Caco-2 (cell line): ENCODE results near the gene PA2G4. TPM values are rescaled to one million over a fixed set of nuclear protein-coding genes. Genes with fewer than 3 reads are reported as not detected.

Experiments used
- BruUV-seq: library from RNA; stranded (reverse); fragments of 400-500 nt; replicated peaks from 2 replicates; lab custom pipeline; 2021; lab: Mats Ljungman, UMichigan
- CTCF ChIA-PET: fragments of 300-600 bp; sonication (Branson Sonifier 250); formaldehyde crosslinking; loops from one replicate; lab custom pipeline; 2022; ENCODE audit warnings: antibody characterized with exemption; lab: Charles Lee
- POLR2A ChIA-PET: fragments of 300-600 bp; sonication (Branson Sonifier 250); formaldehyde crosslinking; loops from one replicate; lab custom pipeline; 2022; ENCODE audit warnings: antibody characterized with exemption; lab: Charles Lee
- DNase-seq, 2 experiments: peaks; one replicate each; pipeline versions ENCODE4 v3.0.0 to v3.0.0-alpha.2; 2020 to 2022
- H3K27me3 ChIP-seq: replicated peaks from 2 replicates; pipeline ENCODE4 v1.6.0; 2011; ENCODE audit warnings: low read length; ENCODE audit not compliant: control insufficient read depth, insufficient read depth
- H3K36me3 ChIP-seq: 2 replicates; pipeline ENCODE4 v1.5.1; 2011; ENCODE audit warnings: low read length; ENCODE audit not compliant: control insufficient read depth, insufficient read depth
- H3K4me1 ChIP-seq: fragments of 250-450 bp; sonication (Bioruptor Pico); 2 replicates; pipeline ENCODE4 v1.5.1; 2020; ENCODE audit warnings: mild to moderate bottlenecking
- H3K4me3 ChIP-seq: 2 replicates; pipeline ENCODE4 v1.5.1; 2011; ENCODE audit warnings: low read depth, mild to moderate bottlenecking, control low read depth, low read length
- H3K9me3 ChIP-seq: fragments of 250-450 bp; sonication (Bioruptor Pico); 2 replicates; pipeline ENCODE4 v1.5.1; 2020; ENCODE audit warnings: mild to moderate bottlenecking, moderate library complexity
- H3K27ac Mint-ChIP-seq: one replicate; pipeline ENCODE4 v1.8.0; 2022; ENCODE audit warnings: mixed read lengths; ENCODE audit not compliant: unreplicated experiment
- H3K27me3 Mint-ChIP-seq: one replicate; pipeline ENCODE4 v1.8.0; 2022; ENCODE audit warnings: mixed read lengths; ENCODE audit not compliant: insufficient read depth, unreplicated experiment
- H3K36me3 Mint-ChIP-seq: one replicate; pipeline ENCODE4 v1.8.0; 2022; ENCODE audit warnings: mild to moderate bottlenecking, mixed read lengths; ENCODE audit not compliant: insufficient read depth, unreplicated experiment
- H3K4me1 Mint-ChIP-seq: one replicate; pipeline ENCODE4 v1.8.0; 2022; ENCODE audit warnings: low read depth, mixed read lengths; ENCODE audit not compliant: unreplicated experiment
- H3K4me3 Mint-ChIP-seq: one replicate; pipeline ENCODE4 v1.8.0; 2022; ENCODE audit warnings: mild to moderate bottlenecking, moderate library complexity, mixed read lengths; ENCODE audit not compliant: unreplicated experiment
- H3K9me3 Mint-ChIP-seq: one replicate; pipeline ENCODE4 v1.8.0; 2022; ENCODE audit warnings: mixed read lengths; ENCODE audit not compliant: unreplicated experiment
- CTCF ChIP-seq, 2 experiments: fragments of 200-600 bp in 1 of 2; IDR thresholded peaks; 1 replicate in 1 of 2; 2 replicates in 1 of 2; pipeline versions ENCODE4 v1.5.1 to v1.8.0; 2011 to 2022; ENCODE audit warnings: antibody characterized with exemption in 1 of 2, control low read depth in 1 of 2, inconsistent platforms in 1 of 2, low read depth in 1 of 2, low read length in 1 of 2, mild to moderate bottlenecking in 1 of 2, moderate library complexity in 1 of 2; ENCODE audit not compliant: insufficient read depth in 1 of 2, severe bottlenecking in 1 of 2, unreplicated experiment in 1 of 2
- intact Hi-C: fragments of 100-400 bp; cut with micrococcal nuclease; formaldehyde crosslinking; loops from one replicate; pipeline ENCODE4 v1.10.0; 2022; ENCODE audit not compliant: unreplicated experiment
- total RNA-seq: library from RNA; stranded (reverse); gene quantifications from 2 replicates; pipeline ENCODE4 v1.2.3, GENCODE V29; 2022

PA2G4 gene
- total RNA-seq, 1 experiment from 2014 or later, result 178 TPM

GRCh38 chr12:56078427-56078826 is 25.9 kb upstream of the PA2G4 start:
- Histone ChIP-seq H3K4me3 (peak overlapping the region; percentile 74; the same call in 1 of the 2 replicates), H3K9me3 (no peaks in the 10 kb centered on the region), H3K27me3 (no peaks in the 10 kb centered on the region), H3K4me1 (peaks cover 24% of the 10 kb centered on the region), H3K36me3 (0 out of 2 replicates have a peak, but pooled peaks cover 1% of the 10 kb centered on the region)
- Mint-ChIP-seq H3K4me3 (peak overlapping the region; percentile 89), H3K4me1 (peaks cover 7% of the 10 kb centered on the region), H3K27me3 (no peaks in the 10 kb centered on the region), H3K27ac (peak overlapping the region; percentile 92), H3K9me3 (no peaks in the 10 kb centered on the region), H3K36me3 (peaks cover 38% of the 10 kb centered on the region)
- intact Hi-C loops, result no loop called here
- ChIA-PET POLR2A (interaction anchor here (0.6 to 4.1 kb wide), 3 partner anchors 25 to 1161 kb away, joined by 3 to 48 read pairs (median 4); partner anchors contain the start of genes ESYT1 and PA2G4), CTCF (interaction anchor here (0.6 to 1.4 kb wide), 2 partner anchors 8 to 26 kb away, joined by 3 to 22 read pairs; partner anchors contain the start of gene PA2G4)
- no peak for TF ChIP-seq CTCF (IDR thresholded peaks at IDR 0.05; ENCODE audit: insufficient read depth in 1 of 2, low read depth in 1 of 2, low read length in 1 of 2, severe bottlenecking in 1 of 2, unreplicated experiment in 1 of 2)
- DNase-seq, result no peak
- no TSS peak for BruUV-seq

GRCh38 chr12:56078931-56079722 is 25.2 kb upstream of the PA2G4 start:
- peaks cover 24% of the 10 kb centered on the region for H3K4me1 ChIP-seq
- peaks cover 7% of the 10 kb centered on the region for H3K4me1 Mint-ChIP-seq
- DNase-seq, result peak; percentile 93 to 96
- BruUV-seq, result TSS peak; percentile 87
- intact Hi-C loops, result loop anchor here (1.0 kb wide), 3 partner anchors 25 to 39 kb away; partner anchors contain the start of genes PA2G4 and ZC3H10
- no peaks in the 10 kb centered on the region for H3K9me3 ChIP-seq
- H3K36me3 Mint-ChIP-seq, result peaks cover 45% of the 10 kb centered on the region
- peak overlapping the region; percentile 89 for H3K4me3 Mint-ChIP-seq
- H3K27me3 Mint-ChIP-seq, result no peaks in the 10 kb centered on the region
- peak overlapping the region; percentile 74 for H3K4me3 ChIP-seq
- H3K36me3 ChIP-seq, result peaks cover 7% of the 10 kb centered on the region
- peak; percentile 69 to 84 for TF ChIP-seq CTCF (IDR thresholded peaks at IDR 0.05; ENCODE audit: insufficient read depth in 1 of 2, low read depth in 1 of 2, low read length in 1 of 2, severe bottlenecking in 1 of 2, unreplicated experiment in 1 of 2)
- H3K9me3 Mint-ChIP-seq, result no peaks in the 10 kb centered on the region
- no peaks in the 10 kb centered on the region for H3K27me3 ChIP-seq
- CTCF ChIA-PET, result interaction anchor here (0.6 to 1.4 kb wide), 4 partner anchors 9 to 356 kb away, joined by 4 to 22 read pairs (median 8); partner anchors contain the start of genes PA2G4 and SUOX
- POLR2A ChIA-PET, result interaction anchor here (0.6 to 4.1 kb wide), 3 partner anchors 19 to 105 kb away, joined by 4 to 48 read pairs (median 14); partner anchors contain the start of genes PA2G4 and RAB5B
- peak overlapping the region; percentile 92 for H3K27ac Mint-ChIP-seq
